ENCODE results near the gene KLHL11.
"Not testable (repeated sequence)": the region's sequence is repeated elsewhere in the genome, so short reads cannot be mapped to it uniquely, and the experiment has no call there.

KLHL11 gene

GRCh38 chr17:41885733-41886132, 20.5 kb upstream of the KLHL11 start:
- DNase-seq = no peak
- intact Hi-C loops (cut with DNase I; ENCODE audit: low total_unique reads) = loop anchor here (10.0 kb wide), 1 partner anchor 151 kb away; the partner anchor contains the start of gene HAP1

GRCh38 chr17:41882756-41883155, 17.5 kb upstream of the KLHL11 start:
- intact Hi-C loops (cut with DNase I; ENCODE audit: low total_unique reads) = loop anchor here (10.0 kb wide), 1 partner anchor 148 kb away; the partner anchor contains the start of gene HAP1
- H3K27ac ChIP-seq = no peak overlapping the region
- no peak for DNase-seq
- no peak for TF ChIP-seq CTCF (IDR thresholded peaks at IDR 0.05)
- H3K36me3 ChIP-seq = peaks cover 71 to 95% (median 78%) of the 10 kb centered on the region in 3 donors
- no peaks in the 10 kb centered on the region for H3K27me3 ChIP-seq
- no peaks in the 10 kb centered on the region for H3K9me3 ChIP-seq
- H3K4me1 ChIP-seq = no peaks in the 10 kb centered on the region
- no peak overlapping the region for H3K4me3 ChIP-seq

More at GRCh38 chr17:41885733-41886132, 20.5 kb upstream of the KLHL11 start:
- Histone ChIP-seq H3K36me3 (peaks cover 73 to 96% (median 76%) of the 10 kb centered on the region in 3 donors), H3K9me3 (no peaks in the 10 kb centered on the region), H3K4me1 (no peaks in the 10 kb centered on the region), H3K27ac (no peak overlapping the region), H3K4me3 (no peak overlapping the region), H3K27me3 (no peaks in the 10 kb centered on the region)
- TF ChIP-seq CTCF (IDR thresholded peaks at IDR 0.05) = no peak

- TF ChIP-seq CTCF (IDR thresholded peaks at IDR 0.05) = no peak
- H3K4me1 ChIP-seq = no peaks in the 10 kb centered on the region
- no peak for DNase-seq
- H3K27ac ChIP-seq = no peak overlapping the region
- peaks cover 61 to 89% (median 64%) of the 10 kb centered on the region in 3 donors for H3K36me3 ChIP-seq
- no peaks in the 10 kb centered on the region for H3K9me3 ChIP-seq
- no peak overlapping the region for H3K4me3 ChIP-seq
- intact Hi-C loops (cut with DNase I; ENCODE audit: low total_unique reads) = loop anchor here (10.0 kb wide), 1 partner anchor 145 kb away; the partner anchor contains the start of gene HAP1
- no peaks in the 10 kb centered on the region for H3K27me3 ChIP-seq
Observed at GRCh38 chr17:41880130-41880529, 14.9 kb upstream of the KLHL11 start.

- intact Hi-C loops (cut with DNase I; ENCODE audit: low total_unique reads) = not testable (repeated sequence)
- H3K36me3 ChIP-seq = peaks cover 59 to 94% (median 83%) of the 10 kb centered on the region in 3 donors
Observed at GRCh38 chr17:41874293-41874670, 9.1 kb upstream of the KLHL11 start.

GRCh38 chr17:41873559-41874292, 8.5 kb upstream of the KLHL11 start:
- no peak for TF ChIP-seq CTCF (IDR thresholded peaks at IDR 0.05)
- H3K36me3 ChIP-seq = peaks cover 56 to 94% (median 83%) of the 10 kb centered on the region in 3 donors
- no peak overlapping the region for H3K4me3 ChIP-seq
- H3K27ac ChIP-seq = no peak overlapping the region
- H3K27me3 ChIP-seq = no peaks in the 10 kb centered on the region
- H3K4me1 ChIP-seq = no peaks in the 10 kb centered on the region
- no peak for DNase-seq
- H3K9me3 ChIP-seq = no peaks in the 10 kb centered on the region
- intact Hi-C loops (cut with DNase I; ENCODE audit: low total_unique reads) = no loop called here

More at GRCh38 chr17:41874293-41874670, 9.1 kb upstream of the KLHL11 start:
- H3K4me3 ChIP-seq, H3K27me3 ChIP-seq, H3K27ac ChIP-seq, DNase-seq, H3K9me3 ChIP-seq, H3K4me1 ChIP-seq: not testable (repeated sequence)

- no peak overlapping the region for H3K4me3 ChIP-seq
Observed at GRCh38 chr17:41871789-41872188, 6.6 kb upstream of the KLHL11 start.

More at GRCh38 chr17:41871789-41872188, 6.6 kb upstream of the KLHL11 start:
- Histone ChIP-seq H3K27me3 (no peaks in the 10 kb centered on the region), H3K36me3 (peaks cover 37 to 88% (median 69%) of the 10 kb centered on the region in 3 donors), H3K9me3 (no peaks in the 10 kb centered on the region), H3K27ac (no peak overlapping the region), H3K4me1 (no peaks in the 10 kb centered on the region)
- no peak for TF ChIP-seq CTCF (IDR thresholded peaks at IDR 0.05)
- no peak for DNase-seq
- intact Hi-C loops (cut with DNase I; ENCODE audit: low total_unique reads) = no loop called here
